HFF-Myc (cell line): ENCODE results near the gene KIF1B.

Source experiments
- DNase-seq: peaks from one replicate; pipeline ENCODE4 v3.0.0-alpha.2; 2011; ENCODE audit warnings: low read depth; ENCODE audit errors: extremely low read depth
- H3K4me3 ChIP-seq: replicated peaks from 2 replicates; pipeline ENCODE4 v1.5.1; 2011; ENCODE audit warnings: low read depth, mild to moderate bottlenecking, control low read depth, low read length
- CTCF ChIP-seq: IDR thresholded peaks from 2 replicates; pipeline ENCODE4 v1.5.1; 2012; ENCODE audit warnings: mild to moderate bottlenecking, low read depth, low read length, control low read depth; ENCODE audit errors: missing control alignments

The KIF1B gene

GRCh38 chr1:10387677-10388386 is 177.5 kb downstream of the KIF1B start:
- no peak overlapping the region for H3K4me3 ChIP-seq
- no peak for DNase-seq

GRCh38 chr1:10388387-10388715 is 178.0 kb downstream of the KIF1B start:
- no peak for TF ChIP-seq CTCF
- no peak for DNase-seq
- no peak overlapping the region for H3K4me3 ChIP-seq

More at GRCh38 chr1:10387677-10388386, 177.5 kb downstream of the KIF1B start:
- no peak for TF ChIP-seq CTCF

GRCh38 chr1:10389271-10389973 is 179.1 kb downstream of the KIF1B start:
- no peak for TF ChIP-seq CTCF
- DNase-seq, result no peak
- no peak overlapping the region for H3K4me3 ChIP-seq

DNA sequence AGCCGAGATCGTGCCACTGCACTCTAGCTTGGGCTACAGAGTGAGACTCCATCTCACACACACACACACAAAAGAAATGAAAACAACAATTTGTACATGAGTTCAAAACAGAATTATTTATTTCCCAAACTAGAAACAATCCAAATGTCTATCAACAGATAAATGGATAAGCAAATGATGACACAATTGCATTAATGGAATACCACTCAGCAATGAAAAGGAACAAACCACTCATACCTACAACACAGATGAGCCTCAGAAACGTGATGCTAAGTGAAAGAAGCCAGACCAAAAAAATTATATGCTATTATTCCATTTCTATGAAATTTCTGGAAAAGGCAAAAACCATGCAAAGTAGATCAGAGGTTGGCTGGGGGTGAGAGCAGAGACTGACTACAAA is 186.5 kb downstream of the KIF1B start:
- no peak overlapping the region for H3K4me3 ChIP-seq
- no peak for TF ChIP-seq CTCF
- no peak for DNase-seq

DNA sequence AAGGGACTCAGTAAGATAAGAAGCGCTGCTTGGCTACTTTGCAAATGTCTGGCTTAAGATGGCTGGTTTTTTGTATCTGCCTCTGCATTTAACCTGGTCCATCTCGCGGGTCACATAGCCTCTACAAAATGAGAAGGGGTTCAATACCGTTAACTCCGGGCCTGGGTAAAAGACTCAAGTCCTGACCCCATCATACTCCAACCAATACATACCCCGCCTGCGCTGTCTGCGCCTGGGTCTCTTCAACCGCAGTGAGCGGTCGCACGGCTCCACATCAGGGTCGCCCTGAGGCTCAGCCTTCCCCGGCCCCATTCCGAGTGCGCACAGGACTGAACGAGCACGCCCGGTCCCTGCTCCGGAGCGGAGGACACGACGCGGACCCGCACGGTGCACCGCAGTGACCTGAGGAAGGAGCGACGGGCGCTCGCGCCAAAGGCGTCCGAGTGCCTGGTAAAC is 187.9 kb downstream of the KIF1B start:
- TF ChIP-seq CTCF, result no peak
- peak overlapping the region; percentile 85 for H3K4me3 ChIP-seq
- no peak for DNase-seq

GRCh38 chr1:10398734-10399443 is 188.5 kb downstream of the KIF1B start, which contains the start of gene PGD:
TSS of gene PGD (plus strand) at chr1:10399064. CDS start at chr1:10399118, 54 bp downstream.
- peak within 1 kb of the TSS; percentile 85 for H3K4me3 ChIP-seq
- no peak for TF ChIP-seq CTCF
- DNase-seq, result peak; percentile 94
